Astrocyte of the spinal cord (primary cell): ENCODE data around the gene EDAR.
A peak's percentile ranks its signal among the peaks of the same experiment; 100 is the strongest.

Experiments
- DNase-seq: peaks from one replicate; pipeline ENCODE4 v3.0.0; 2011; ENCODE audit warnings: low read depth, low spot score
- H3K4me3 ChIP-seq: 2 replicates; pipeline ENCODE4 v1.5.1; 2011; ENCODE audit warnings: low read depth, mild to moderate bottlenecking, low read length, moderate library complexity
- CTCF ChIP-seq: IDR thresholded peaks from 2 replicates; pipeline ENCODE4 v1.5.1; 2012; ENCODE audit warnings: low read depth, mild to moderate bottlenecking, low read length, inconsistent platforms
- in situ Hi-C: cut with HindIII; loops from 2 replicates; pipeline ENCODE4 v1.10.0; 2017; ENCODE audit warnings: low sequenced_read_pairs

Gene EDAR

GRCh38 chr2:108945969-108946368 is 43.1 kb downstream of the EDAR start:
- in situ Hi-C loops: no loop called here
- no peak overlapping the region for H3K4me3 ChIP-seq
- TF ChIP-seq CTCF: no peak
- DNase-seq: no peak

GRCh38 chr2:108944601-108945331 is 44.3 kb downstream of the EDAR start:
- DNase-seq: no peak
- peak; percentile 23 for TF ChIP-seq CTCF
- H3K4me3 ChIP-seq: no peak overlapping the region
- in situ Hi-C loops: no loop called here

DNA sequence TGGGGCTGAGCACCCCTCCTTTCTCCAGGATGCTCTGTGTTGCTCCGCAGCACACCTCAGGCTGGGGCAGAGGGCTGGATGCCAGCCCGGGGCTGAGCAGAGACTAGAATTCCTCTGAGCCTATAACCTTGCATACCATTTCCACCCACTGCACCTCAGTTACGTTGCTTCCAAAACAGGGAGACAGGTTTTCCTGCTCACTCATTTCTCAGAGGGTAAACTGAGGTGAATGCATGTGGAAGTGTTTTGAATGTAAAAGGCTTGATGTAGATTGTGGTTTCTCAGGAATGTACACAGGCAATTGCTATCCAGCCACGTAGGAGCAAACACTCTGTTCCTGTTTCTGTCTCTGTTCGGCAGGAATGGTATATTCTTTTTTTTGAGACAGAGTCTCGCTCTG is 45.3 kb downstream of the EDAR start:
- no peak for TF ChIP-seq CTCF
- H3K4me3 ChIP-seq: no peak overlapping the region
- in situ Hi-C loops: no loop called here
- DNase-seq: no peak

DNA sequence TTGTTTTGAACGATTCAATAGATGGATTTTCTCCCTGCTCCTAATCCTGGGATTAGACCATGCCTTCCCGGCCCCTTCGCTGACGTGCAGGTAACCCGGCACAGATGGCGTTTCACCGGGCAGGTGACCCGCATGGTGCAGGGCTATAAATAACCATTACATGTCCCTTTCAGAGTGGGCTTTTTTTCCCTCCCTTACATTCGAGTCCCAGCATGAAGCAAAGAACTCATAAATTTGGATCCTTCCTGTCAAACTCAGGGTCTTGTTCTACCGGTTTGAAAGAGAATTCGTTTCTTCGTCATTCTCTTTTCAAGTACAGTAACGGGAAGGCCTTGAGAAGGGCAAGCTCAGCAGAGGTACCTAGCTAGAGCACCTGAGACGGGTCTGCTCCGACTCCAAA is 46.1 kb downstream of the EDAR start:
- in situ Hi-C loops: no loop called here
- TF ChIP-seq CTCF: no peak
- no peak overlapping the region for H3K4me3 ChIP-seq
- DNase-seq: no peak

- DNase-seq: no peak
- no peak for TF ChIP-seq CTCF
- in situ Hi-C loops: no loop called here
These were observed 46.7 kb downstream of the EDAR start for GRCh38 chr2:108942231-108942825.

GRCh38 chr2:108941767-108942166 is 47.3 kb downstream of the EDAR start:
- in situ Hi-C loops: no loop called here
- H3K4me3 ChIP-seq: no peak overlapping the region
- DNase-seq: no peak
- TF ChIP-seq CTCF: no peak

More at GRCh38 chr2:108942231-108942825, 46.7 kb downstream of the EDAR start:
- H3K4me3 ChIP-seq: no peak overlapping the region
